Naive B cell (primary cell): Measurements from ENCODE around the gene PTER. TPM values are rescaled to one million over a fixed set of nuclear protein-coding genes. Genes with fewer than 3 reads are reported as not detected.
A peak's percentile ranks its signal among the peaks of the same experiment; 100 is the strongest.

ENCODE experiments used
- ATAC-seq, 2 donors: fragments of 150-1000 bp; cut with Tn5 transposase; 2 replicates each; pipeline ENCODE4 v1.10.0; 2021; ENCODE audit warnings: low read depth in 2 of 2, mild to moderate bottlenecking in 2 of 2, moderate library complexity in 2 of 2
- DNase-seq: peaks from one replicate; pipeline ENCODE4 v3.0.0; 2022
- H3K27ac Mint-ChIP-seq, 6 donors: one replicate each; pipeline ENCODE4 v1.8.0; 2020 to 2022; ENCODE audit warnings: mild to moderate bottlenecking in 6 of 6, mixed read lengths in 6 of 6, moderate library complexity in 5 of 6, inconsistent platforms in 2 of 6
- H3K27me3 Mint-ChIP-seq, 3 donors: one replicate each; pipeline ENCODE4 v1.8.0; 2021 to 2022; ENCODE audit warnings: mixed read lengths in 3 of 3, mild to moderate bottlenecking in 1 of 3
- H3K36me3 Mint-ChIP-seq, 2 donors: one replicate each; pipeline ENCODE4 v1.8.0; 2020 to 2022; ENCODE audit warnings: mixed read lengths in 2 of 2, inconsistent platforms in 1 of 2, mild to moderate bottlenecking in 1 of 2
- H3K4me1 Mint-ChIP-seq, 3 donors: one replicate each; pipeline ENCODE4 v1.8.0; 2020 to 2022; ENCODE audit warnings: mixed read lengths in 3 of 3, inconsistent platforms in 1 of 3, mild to moderate bottlenecking in 1 of 3, moderate library complexity in 1 of 3
- H3K4me3 Mint-ChIP-seq, 8 donors: one replicate each; pipeline ENCODE4 v1.8.0; 2020 to 2022; ENCODE audit warnings: mild to moderate bottlenecking in 8 of 8, mixed read lengths in 8 of 8, moderate library complexity in 8 of 8, inconsistent platforms in 2 of 8
- H3K9me3 Mint-ChIP-seq, 7 donors: one replicate each; pipeline ENCODE4 v1.8.0; 2020 to 2022; ENCODE audit warnings: mixed read lengths in 7 of 7, mild to moderate bottlenecking in 5 of 7, inconsistent platforms in 2 of 7, moderate library complexity in 1 of 7
- polyA plus RNA-seq, 6 donors: library from polyadenylated mRNA; unstranded; fragments of 300-500 nt; fragmentation: Illumina TruSeq; gene quantifications; one replicate each; pipeline ENCODE4 v1.2.3, GENCODE V29; 2021; ENCODE audit warnings: low read depth in 6 of 6

Gene PTER
- 10 to 100 TPM in 5 of 6 donors, 1 to 10 TPM in 1; 8.6 to 16.5 (median 12.0) TPM for polyA plus RNA-seq

GRCh38 chr10:16436758-16437539, at the start of gene PTER:
Gene PTER (plus strand): TSS chr10:16437010. CDS start chr10:16484385, 47,375 bp downstream.
- DNase-seq (peak; percentile 94), ATAC-seq (peak; percentile 98 to 99)
- peak within 1 kb of the TSS; percentile 67 to 97 (median 94) for H3K27ac Mint-ChIP-seq
- H3K27me3 Mint-ChIP-seq: peaks cover 0 to 18% (median 7%) of the 10 kb centered on the region in 3 donors
- peaks cover 19 to 48% (median 40%) of the 10 kb centered on the region in 3 donors for H3K4me1 Mint-ChIP-seq
- H3K36me3 Mint-ChIP-seq: no peaks in the 10 kb centered on the region
- peaks cover 0 to 2% (median 0%) of the 10 kb centered on the region in 7 donors for H3K9me3 Mint-ChIP-seq
- peak within 1 kb of the TSS; percentile 91 to 97 (median 96) for H3K4me3 Mint-ChIP-seq

GRCh38 chr10:16392531-16393069, 44.2 kb upstream of the PTER start:
- H3K27ac Mint-ChIP-seq: no peak overlapping the region
- no peak for ATAC-seq
- no peak for DNase-seq
- no peaks in the 10 kb centered on the region for H3K4me1 Mint-ChIP-seq
- no peak overlapping the region for H3K4me3 Mint-ChIP-seq
- H3K27me3 Mint-ChIP-seq: peaks cover 3 to 20% (median 7%) of the 10 kb centered on the region in 3 donors
- no peaks in the 10 kb centered on the region for H3K36me3 Mint-ChIP-seq
- H3K9me3 Mint-ChIP-seq: peaks cover 0 to 8% (median 1%) of the 10 kb centered on the region in 7 donors

GRCh38 chr10:16393271-16393858, 43.4 kb upstream of the PTER start:
- H3K4me1 Mint-ChIP-seq: no peaks in the 10 kb centered on the region
- H3K4me3 Mint-ChIP-seq: no peak overlapping the region
- H3K27me3 Mint-ChIP-seq: peaks cover 3 to 26% (median 7%) of the 10 kb centered on the region in 3 donors
- DNase-seq: no peak
- no peak overlapping the region for H3K27ac Mint-ChIP-seq
- H3K9me3 Mint-ChIP-seq: peaks cover 0 to 4% (median 1%) of the 10 kb centered on the region in 7 donors
- no peak for ATAC-seq
- no peaks in the 10 kb centered on the region for H3K36me3 Mint-ChIP-seq

GRCh38 chr10:16401416-16401815, 35.4 kb upstream of the PTER start:
- Mint-ChIP-seq H3K4me1 (no peaks in the 10 kb centered on the region), H3K27me3 (peaks cover 0 to 17% (median 3%) of the 10 kb centered on the region in 3 donors), H3K27ac (no peak overlapping the region), H3K4me3 (no peak overlapping the region), H3K9me3 (no peaks in the 10 kb centered on the region), H3K36me3 (no peaks in the 10 kb centered on the region)
- DNase-seq (no peak), ATAC-seq (no peak)

GRCh38 chr10:16408379-16408778, 28.4 kb upstream of the PTER start:
- no peak for ATAC-seq
- H3K27me3 Mint-ChIP-seq: peaks cover 22 to 29% (median 27%) of the 10 kb centered on the region in 3 donors
- H3K36me3 Mint-ChIP-seq: no peaks in the 10 kb centered on the region
- DNase-seq: no peak
- H3K9me3 Mint-ChIP-seq: peaks cover 0 to 4% (median 0%) of the 10 kb centered on the region in 7 donors
- H3K4me1 Mint-ChIP-seq: peaks cover 0 to 3% (median 0%) of the 10 kb centered on the region in 3 donors
- H3K4me3 Mint-ChIP-seq: no peak overlapping the region
- H3K27ac Mint-ChIP-seq: no peak overlapping the region

GRCh38 chr10:16417341-16417740, 19.5 kb upstream of the PTER start:
- peaks cover 0 to 3% (median 0%) of the 10 kb centered on the region in 3 donors for H3K4me1 Mint-ChIP-seq
- H3K27me3 Mint-ChIP-seq: peaks cover 21 to 40% (median 29%) of the 10 kb centered on the region in 3 donors
- H3K9me3 Mint-ChIP-seq: peaks cover 0 to 2% (median 0%) of the 10 kb centered on the region in 7 donors
- no peak for DNase-seq
- no peak for ATAC-seq
- no peaks in the 10 kb centered on the region for H3K36me3 Mint-ChIP-seq
- no peak overlapping the region for H3K27ac Mint-ChIP-seq
- H3K4me3 Mint-ChIP-seq: no peak overlapping the region

- Mint-ChIP-seq H3K27ac (no peak overlapping the region), H3K36me3 (peaks cover 0 to 4% of the 10 kb centered on the region in 2 donors), H3K4me1 (no peaks in the 10 kb centered on the region), H3K27me3 (peaks cover 15 to 35% (median 30%) of the 10 kb centered on the region in 3 donors), H3K9me3 (peaks cover 3 to 16% (median 9%) of the 10 kb centered on the region in 7 donors), H3K4me3 (no peak overlapping the region)
- ATAC-seq (no peak), DNase-seq (no peak)
Observed at GRCh38 chr10:16423599-16423998, 13.2 kb upstream of the PTER start.

- H3K4me3 Mint-ChIP-seq: no peak overlapping the region
- H3K9me3 Mint-ChIP-seq: peaks cover 3 to 16% (median 9%) of the 10 kb centered on the region in 7 donors
- H3K4me1 Mint-ChIP-seq: no peaks in the 10 kb centered on the region
- DNase-seq (no peak), ATAC-seq (no peak)
- H3K27ac Mint-ChIP-seq: no peak overlapping the region
- peaks cover 0 to 4% of the 10 kb centered on the region in 2 donors for H3K36me3 Mint-ChIP-seq
- peaks cover 11 to 25% (median 16%) of the 10 kb centered on the region in 3 donors for H3K27me3 Mint-ChIP-seq
Observed at GRCh38 chr10:16425449-16425848, 11.4 kb upstream of the PTER start.

GRCh38 chr10:16429539-16429938, 7.3 kb upstream of the PTER start:
- Mint-ChIP-seq H3K4me3 (no peak overlapping the region), H3K4me1 (no peaks in the 10 kb centered on the region), H3K27ac (no peak overlapping the region), H3K36me3 (peaks cover 0 to 4% of the 10 kb centered on the region in 2 donors), H3K27me3 (peaks cover 7 to 35% (median 12%) of the 10 kb centered on the region in 3 donors), H3K9me3 (peaks cover 3 to 16% (median 9%) of the 10 kb centered on the region in 7 donors)
- no peak for DNase-seq
- no peak for ATAC-seq

- H3K36me3 Mint-ChIP-seq: no peaks in the 10 kb centered on the region
- peaks cover 0 to 20% (median 7%) of the 10 kb centered on the region in 3 donors for H3K27me3 Mint-ChIP-seq
- H3K9me3 Mint-ChIP-seq: peaks cover 0 to 2% (median 0%) of the 10 kb centered on the region in 7 donors
- no peak for ATAC-seq
- peak overlapping the region; percentile 67 to 97 (median 94) for H3K27ac Mint-ChIP-seq
- DNase-seq: no peak
- H3K4me1 Mint-ChIP-seq: peaks cover 19 to 46% (median 40%) of the 10 kb centered on the region in 3 donors
- H3K4me3 Mint-ChIP-seq: peak overlapping the region; percentile 91 to 97 (median 96)
Observed at GRCh38 chr10:16436367-16436757, 448 bp upstream of the PTER start.

GRCh38 chr10:16437540-16437894, 707 bp downstream of the PTER start:
- H3K27me3 Mint-ChIP-seq: peaks cover 0 to 12% (median 3%) of the 10 kb centered on the region in 3 donors
- no peak for ATAC-seq
- H3K9me3 Mint-ChIP-seq: peaks cover 0 to 2% (median 0%) of the 10 kb centered on the region in 7 donors
- H3K36me3 Mint-ChIP-seq: no peaks in the 10 kb centered on the region
- H3K4me3 Mint-ChIP-seq: peak overlapping the region; percentile 91 to 97 (median 96)
- H3K27ac Mint-ChIP-seq: peak overlapping the region; percentile 12 to 95 (median 80)
- peaks cover 19 to 50% (median 40%) of the 10 kb centered on the region in 3 donors for H3K4me1 Mint-ChIP-seq
- DNase-seq: no peak

- peaks cover 24 to 50% (median 45%) of the 10 kb centered on the region in 3 donors for H3K4me1 Mint-ChIP-seq
- DNase-seq: no peak
- H3K27me3 Mint-ChIP-seq: peaks cover 0 to 3% (median 0%) of the 10 kb centered on the region in 3 donors
- no peaks in the 10 kb centered on the region for H3K36me3 Mint-ChIP-seq
- H3K9me3 Mint-ChIP-seq: peaks cover 0 to 2% (median 0%) of the 10 kb centered on the region in 7 donors
- peak overlapping the region in 3 of 8 donors; percentile 35 to 67 (median 64) for H3K4me3 Mint-ChIP-seq
- peak overlapping the region in 4 of 6 donors; percentile 33 to 70 (median 48) for H3K27ac Mint-ChIP-seq
- no peak for ATAC-seq
Observed at GRCh38 chr10:16439295-16439694, 2.5 kb downstream of the PTER start.

- peak overlapping the region in 1 of 8 donors; percentile 40 for H3K4me3 Mint-ChIP-seq
- H3K36me3 Mint-ChIP-seq: no peaks in the 10 kb centered on the region
- peak overlapping the region in 1 of 6 donors; percentile 16 for H3K27ac Mint-ChIP-seq
- peaks cover 0 to 2% (median 0%) of the 10 kb centered on the region in 7 donors for H3K9me3 Mint-ChIP-seq
- ATAC-seq: no peak
- no peak for DNase-seq
- H3K4me1 Mint-ChIP-seq: peaks cover 28 to 53% (median 45%) of the 10 kb centered on the region in 3 donors
- H3K27me3 Mint-ChIP-seq: no peaks in the 10 kb centered on the region
Observed at GRCh38 chr10:16440396-16441133, 3.8 kb downstream of the PTER start.
